HepG2 (cell line): ENCODE measurements around the gene LMOD3. TPM values are rescaled to one million over a fixed set of nuclear protein-coding genes. Genes with fewer than 3 reads are reported as not detected.

Experiments used
- ATAC-seq: fragments of 200-7000 bp; cut with Tn5 transposase; 3 replicates; pipeline ENCODE4 v1.9.1; 2020; ENCODE audit warnings: mild to moderate bottlenecking, moderate library complexity
- BruUV-seq: library from RNA; stranded (reverse); fragments of 400-500 nt; replicated peaks from 2 replicates; lab custom pipeline; 2021; lab: Mats Ljungman, UMichigan
- CTCF ChIA-PET: fragments of 300-600 bp; formaldehyde crosslinking; extraction: SDS; loops from one replicate; lab custom pipeline; 2021; ENCODE audit warnings: low total read pairs, inconsistent platforms, low intra/inter-chr PET ratio; lab: Yijun Ruan, JAX
- POLR2A ChIA-PET: fragments of 350-600 bp; sonication (Branson Sonifier 250); formaldehyde crosslinking; loops from one replicate; lab custom pipeline; 2020; ENCODE audit warnings: antibody characterized with exemption, inconsistent platforms; lab: Yijun Ruan, JAX
- DNase-seq: peaks from one replicate; pipeline ENCODE4 v3.0.0-alpha.2; 2015; ENCODE audit warnings: low spot score
- FAIRE-seq: peaks from 3 replicates; lab custom pipeline; 2011; peaks lifted over from hg19 to GRCh38; lab: Jason Lieb, UNC
- H2AFZ ChIP-seq: one replicate; pipeline ENCODE4 v1.6.1; 2011; ENCODE audit warnings: low read length, inconsistent platforms
- H3K27ac ChIP-seq: fragments of 300-600 bp; 3 replicates; pipeline ENCODE4 v1.8.0; 2011; ENCODE audit warnings: mixed run types, mild to moderate bottlenecking, mixed read lengths, low read length, inconsistent platforms; ENCODE audit not compliant: insufficient read depth; ENCODE audit errors: extremely low read length
- H3K27me3 ChIP-seq, 2 experiments: fragments of 200-600 bp in 1 of 2; 2 replicates in 1 of 2; 3 replicates in 1 of 2; pipeline versions ENCODE4 v1.6.0 to v1.8.0; 2011; ENCODE audit warnings: low read length in 2 of 2, mild to moderate bottlenecking in 2 of 2, moderate library complexity in 2 of 2, inconsistent platforms in 1 of 2; ENCODE audit not compliant: insufficient read depth in 2 of 2, control insufficient read depth in 1 of 2
- H3K36me3 ChIP-seq, 2 experiments: fragments of 200-600 bp in 1 of 2; replicated peaks in 1 of 2; 2 replicates in 1 of 2; 3 replicates in 1 of 2; pipeline versions ENCODE4 v1.5.1 to v1.8.0; 2011; ENCODE audit warnings: low read length in 2 of 2, inconsistent platforms in 1 of 2; ENCODE audit not compliant: insufficient read depth in 2 of 2, control insufficient read depth in 1 of 2
- H3K4me1 ChIP-seq: 2 replicates; pipeline ENCODE4 v1.5.1; 2012; ENCODE audit warnings: low read length, inconsistent platforms; ENCODE audit not compliant: insufficient read depth
- H3K4me2 ChIP-seq: 2 replicates; pipeline ENCODE4 v1.6.0; 2011; ENCODE audit warnings: low read depth, low read length, inconsistent platforms
- H3K4me3 ChIP-seq, 3 experiments: fragments of 200-600 bp in 1 of 3; sonication (generic), shearing (Covaris generic) in 1 of 3; replicated peaks in 1 of 3; 2 replicates each; pipeline ENCODE4 v1.5.1; 2011 to 2016; ENCODE audit warnings: low read length in 3 of 3, inconsistent platforms in 2 of 3, low read depth in 2 of 3, mild to moderate bottlenecking in 2 of 3, control low read depth in 1 of 3, mixed read lengths in 1 of 3; ENCODE audit not compliant: insufficient read depth in 1 of 3
- H3K79me2 ChIP-seq: one replicate; pipeline ENCODE4 v1.6.1; 2011; ENCODE audit warnings: low read length, inconsistent platforms; ENCODE audit not compliant: insufficient read depth
- H3K9ac ChIP-seq: 2 replicates; pipeline ENCODE4 v1.6.0; 2011; ENCODE audit warnings: mild to moderate bottlenecking, low read depth, low read length, inconsistent platforms; ENCODE audit not compliant: insufficient read depth
- H3K9me3 ChIP-seq: 2 replicates; pipeline ENCODE4 v1.5.1; 2012; ENCODE audit warnings: mild to moderate bottlenecking, low read length
- H4K20me1 ChIP-seq: 2 replicates; pipeline ENCODE4 v1.6.0; 2011; ENCODE audit warnings: inconsistent platforms, mild to moderate bottlenecking, low read length, moderate library complexity; ENCODE audit not compliant: insufficient read depth
- BCL6 ChIP-seq: IDR thresholded peaks from 2 replicates; pipeline ENCODE4 v1.6.1; 2016; ENCODE audit warnings: missing genetic modification reagents, missing compliant biosample characterization
- CBX2 ChIP-seq, 2 experiments: fragments of 200-600 bp in 1 of 2; sonication (generic); formaldehyde crosslinking in 1 of 2; IDR thresholded peaks; 2 replicates each; pipeline versions ENCODE4 v1.7.0 to v1.8.1; 2018 to 2022; ENCODE audit warnings: low read depth in 2 of 2, low read length in 1 of 2, mild to moderate bottlenecking in 1 of 2, missing genetic modification reagents in 1 of 2
- EHMT2 ChIP-seq: fragments of 200-600 bp; sonication (generic); IDR thresholded peaks from 2 replicates; pipeline ENCODE4 v1.7.0; 2017; ENCODE audit warnings: antibody characterized with exemption, low read depth, low read length, borderline replicate concordance
- HDAC6 ChIP-seq: fragments of 200-600 bp; sonication (generic); IDR thresholded peaks from 2 replicates; pipeline ENCODE4 v1.7.0; 2017; ENCODE audit warnings: mild to moderate bottlenecking, antibody characterized with exemption, low read length, low read depth
- KLF9 ChIP-seq: IDR thresholded peaks from 2 replicates; pipeline ENCODE4 v1.6.1; 2016; ENCODE audit warnings: low read depth
- NFIC ChIP-seq: IDR thresholded peaks from 2 replicates; pipeline ENCODE4 v1.6.1; 2012; ENCODE audit warnings: mild to moderate bottlenecking, low read length, inconsistent platforms
- NFKB2 ChIP-seq: sonication (generic); formaldehyde crosslinking; IDR thresholded peaks from 2 replicates; pipeline ENCODE4 v1.4.0; 2020; ENCODE audit warnings: missing genetic modification reagents, borderline replicate concordance
- NR2C2 ChIP-seq: sonication (generic); formaldehyde crosslinking; IDR thresholded peaks from 2 replicates; pipeline ENCODE4 v1.4.0; 2020; ENCODE audit warnings: missing genetic modification reagents, mild to moderate bottlenecking, moderate library complexity, borderline replicate concordance
- NR2F2 ChIP-seq: IDR thresholded peaks from 2 replicates; pipeline ENCODE4 v1.6.1; 2012; ENCODE audit warnings: low read depth, inconsistent platforms, borderline replicate concordance
- TOPORS ChIP-seq: sonication (generic); formaldehyde crosslinking; IDR thresholded peaks from 2 replicates; pipeline ENCODE4 v1.8.0; 2023; ENCODE audit warnings: mild to moderate bottlenecking, missing genetic modification reagents
- U2AF1 ChIP-seq: fragments of 200-400 bp; formaldehyde crosslinking; optimal IDR thresholded peaks from 2 replicates; pipeline ENCODE3; 2017; ENCODE audit warnings: mild to moderate bottlenecking, low read depth, low read length
- ZNF138 ChIP-seq: sonication (generic); formaldehyde crosslinking; IDR thresholded peaks from 2 replicates; pipeline ENCODE4 v1.5.0; 2020; ENCODE audit warnings: mild to moderate bottlenecking, low read depth, missing genetic modification reagents
- ZNF343 ChIP-seq: sonication (generic); formaldehyde crosslinking; IDR thresholded peaks from 2 replicates; pipeline ENCODE4 v1.4.0; 2020; ENCODE audit warnings: mild to moderate bottlenecking, missing genetic modification reagents
- ZNF367 ChIP-seq: sonication (generic); formaldehyde crosslinking; IDR thresholded peaks from 2 replicates; pipeline ENCODE4 v1.4.0; 2020; ENCODE audit warnings: missing genetic modification reagents, borderline replicate concordance
- ZNF383 ChIP-seq: sonication (generic); formaldehyde crosslinking; IDR thresholded peaks from 2 replicates; pipeline ENCODE4 v1.4.0; 2020; ENCODE audit warnings: missing genetic modification reagents, mild to moderate bottlenecking, borderline replicate concordance
- WGBS: methylation state at CpG from one replicate; pipeline ENCODE4 v1.1.6; 2017; ENCODE audit warnings: low lambda C conversion rate; 5-methylcytosine and 5-hydroxymethylcytosine counted together
- in situ Hi-C: cut with HindIII; loops from 2 replicates; pipeline ENCODE4 v1.10.0; 2017; ENCODE audit warnings: low pct_unique_long_range_greater_than_20kb; ENCODE audit not compliant: extremely low pct_ligation_motif_present
- intact Hi-C: fragments of 100-400 bp; cut with micrococcal nuclease; formaldehyde crosslinking; loops from one replicate; pipeline ENCODE4 v1.10.0; 2022; ENCODE audit not compliant: unreplicated experiment
- polyA plus RNA-seq, 8 experiments: library from polyadenylated mRNA; depleted of rRNA in 3 of 8; stranded (reverse) in 7 of 8; unstranded in 1 of 8; fragments of >200 nt; fragmentation: Illumina TruSeq in 4 of 8; extraction: Trizol in 4 of 8; gene quantifications; 2 replicates each; pipeline versions ENCODE4 v1.2.1 to v1.2.3, GENCODE V29; 2011 to 2016; ENCODE audit warnings: low read depth in 4 of 8, missing spikeins in 1 of 8, mixed read lengths in 1 of 8; ENCODE audit not compliant: insufficient read depth in 1 of 8
- total RNA-seq, 5 experiments: library from RNA; depleted of rRNA; stranded (reverse); fragments of >200 nt; fragmentation: Illumina TruSeq; extraction: Trizol; gene quantifications; 2 replicates each; pipeline ENCODE4 v1.2.3, GENCODE V29; 2016; ENCODE audit warnings: low read depth in 1 of 5
- TF ChIP-seq, protein P1 (sequence below): sonication (generic); formaldehyde crosslinking; IDR thresholded peaks from 2 replicates; pipeline ENCODE4 v1.4.0; 2020; ENCODE audit warnings: missing genetic modification reagents, borderline replicate concordance
- TF ChIP-seq, protein P2 (sequence below): sonication (generic); formaldehyde crosslinking; IDR thresholded peaks from 2 replicates; pipeline ENCODE4 v1.5.0; 2020; ENCODE audit warnings: missing genetic modification reagents
- TF ChIP-seq, protein P3 (sequence below): sonication (generic); formaldehyde crosslinking; IDR thresholded peaks from 2 replicates; pipeline ENCODE4 v1.9.0; 2021; ENCODE audit warnings: missing genetic modification reagents, mild to moderate bottlenecking, borderline replicate concordance

Gene LMOD3
- total and polyA plus RNA-seq, 2 of the 13 experiments (the other 11 are each of a cell fraction or from before 2014, with no cell fraction given): not detected

DNA sequence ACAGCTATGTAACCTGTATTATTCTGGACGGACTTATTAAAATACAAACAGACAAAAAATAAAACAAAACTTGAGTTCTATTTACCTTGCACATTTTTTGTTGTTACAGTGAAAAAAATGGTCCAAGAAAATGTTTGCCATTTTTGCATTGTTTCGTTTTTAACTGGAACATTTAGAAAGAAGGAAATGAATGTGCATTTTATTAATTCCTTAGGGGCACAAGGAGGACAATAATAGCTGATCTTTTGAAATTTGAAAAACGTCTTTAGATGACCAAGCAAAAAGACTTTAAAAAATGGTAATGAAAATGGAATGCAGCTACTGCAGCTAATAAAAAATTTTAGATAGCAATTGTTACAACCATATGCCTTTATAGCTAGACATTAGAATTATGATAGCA is 17.1 kb downstream of the LMOD3 start (continued):
- TF ChIP-seq NFIC: no peak
- no peak for TF ChIP-seq ZNF138 (CRISPR knock-in tag)
- TF ChIP-seq NFKB2 (CRISPR knock-in tag): no peak
- TF ChIP-seq, protein P1, sequence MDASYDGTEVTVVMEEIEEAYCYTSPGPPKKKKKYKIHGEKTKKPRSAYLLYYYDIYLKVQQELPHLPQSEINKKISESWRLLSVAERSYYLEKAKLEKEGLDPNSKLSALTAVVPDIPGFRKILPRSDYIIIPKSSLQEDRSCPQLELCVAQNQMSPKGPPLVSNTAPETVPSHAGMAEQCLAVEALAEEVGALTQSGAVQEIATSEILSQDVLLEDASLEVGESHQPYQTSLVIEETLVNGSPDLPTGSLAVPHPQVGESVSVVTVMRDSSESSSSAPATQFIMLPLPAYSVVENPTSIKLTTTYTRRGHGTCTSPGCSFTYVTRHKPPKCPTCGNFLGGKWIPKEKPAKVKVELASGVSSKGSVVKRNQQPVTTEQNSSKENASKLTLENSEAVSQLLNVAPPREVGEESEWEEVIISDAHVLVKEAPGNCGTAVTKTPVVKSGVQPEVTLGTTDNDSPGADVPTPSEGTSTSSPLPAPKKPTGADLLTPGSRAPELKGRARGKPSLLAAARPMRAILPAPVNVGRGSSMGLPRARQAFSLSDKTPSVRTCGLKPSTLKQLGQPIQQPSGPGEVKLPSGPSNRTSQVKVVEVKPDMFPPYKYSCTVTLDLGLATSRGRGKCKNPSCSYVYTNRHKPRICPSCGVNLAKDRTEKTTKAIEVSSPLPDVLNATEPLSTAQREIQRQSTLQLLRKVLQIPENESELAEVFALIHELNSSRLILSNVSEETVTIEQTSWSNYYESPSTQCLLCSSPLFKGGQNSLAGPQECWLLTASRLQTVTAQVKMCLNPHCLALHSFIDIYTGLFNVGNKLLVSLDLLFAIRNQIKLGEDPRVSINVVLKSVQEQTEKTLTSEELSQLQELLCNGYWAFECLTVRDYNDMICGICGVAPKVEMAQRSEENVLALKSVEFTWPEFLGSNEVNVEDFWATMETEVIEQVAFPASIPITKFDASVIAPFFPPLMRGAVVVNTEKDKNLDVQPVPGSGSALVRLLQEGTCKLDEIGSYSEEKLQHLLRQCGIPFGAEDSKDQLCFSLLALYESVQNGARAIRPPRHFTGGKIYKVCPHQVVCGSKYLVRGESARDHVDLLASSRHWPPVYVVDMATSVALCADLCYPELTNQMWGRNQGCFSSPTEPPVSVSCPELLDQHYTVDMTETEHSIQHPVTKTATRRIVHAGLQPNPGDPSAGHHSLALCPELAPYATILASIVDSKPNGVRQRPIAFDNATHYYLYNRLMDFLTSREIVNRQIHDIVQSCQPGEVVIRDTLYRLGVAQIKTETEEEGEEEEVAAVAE (CRISPR knock-in tag): no peak
- TF ChIP-seq EHMT2: no peak

- FAIRE-seq: no peak
- H4K20me1 ChIP-seq: no peaks in the 10 kb centered on the region
- H3K27me3 ChIP-seq: no peaks in the 10 kb centered on the region
- DNase-seq: no peak
- no peaks in the 10 kb centered on the region for H3K79me2 ChIP-seq
- H3K4me3 ChIP-seq: no peak overlapping the region
- no peak overlapping the region for H3K9ac ChIP-seq
- ChIA-PET CTCF (no interaction called here), POLR2A (no interaction called here)
- BruUV-seq: TSS peak; percentile 50
- in situ Hi-C loops (loop anchor here (25.0 kb wide), 1 partner anchor 558 kb away; no protein-coding TSS in a partner anchor), intact Hi-C loops (no loop called here)
- H3K4me1 ChIP-seq: no peaks in the 10 kb centered on the region
- TF ChIP-seq ZNF343 (CRISPR knock-in tag): no peak
- TF ChIP-seq HDAC6: no peak
- no peak for TF ChIP-seq BCL6 (CRISPR knock-in tag)
- TF ChIP-seq CBX2 (IDR thresholded peaks at IDR 0.05; ENCODE audit: low read depth, low read length): no peak
- TF ChIP-seq CBX2 (CRISPR knock-in tag; IDR thresholded peaks at IDR 0.05; ENCODE audit: low read depth): no peak
- TF ChIP-seq, protein P2, sequence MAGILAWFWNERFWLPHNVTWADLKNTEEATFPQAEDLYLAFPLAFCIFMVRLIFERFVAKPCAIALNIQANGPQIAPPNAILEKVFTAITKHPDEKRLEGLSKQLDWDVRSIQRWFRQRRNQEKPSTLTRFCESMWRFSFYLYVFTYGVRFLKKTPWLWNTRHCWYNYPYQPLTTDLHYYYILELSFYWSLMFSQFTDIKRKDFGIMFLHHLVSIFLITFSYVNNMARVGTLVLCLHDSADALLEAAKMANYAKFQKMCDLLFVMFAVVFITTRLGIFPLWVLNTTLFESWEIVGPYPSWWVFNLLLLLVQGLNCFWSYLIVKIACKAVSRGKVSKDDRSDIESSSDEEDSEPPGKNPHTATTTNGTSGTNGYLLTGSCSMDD (CRISPR knock-in tag): no peak
- TF ChIP-seq KLF9 (CRISPR knock-in tag): no peak
- no peak for TF ChIP-seq ZNF383 (CRISPR knock-in tag)
- TF ChIP-seq, protein P3, sequence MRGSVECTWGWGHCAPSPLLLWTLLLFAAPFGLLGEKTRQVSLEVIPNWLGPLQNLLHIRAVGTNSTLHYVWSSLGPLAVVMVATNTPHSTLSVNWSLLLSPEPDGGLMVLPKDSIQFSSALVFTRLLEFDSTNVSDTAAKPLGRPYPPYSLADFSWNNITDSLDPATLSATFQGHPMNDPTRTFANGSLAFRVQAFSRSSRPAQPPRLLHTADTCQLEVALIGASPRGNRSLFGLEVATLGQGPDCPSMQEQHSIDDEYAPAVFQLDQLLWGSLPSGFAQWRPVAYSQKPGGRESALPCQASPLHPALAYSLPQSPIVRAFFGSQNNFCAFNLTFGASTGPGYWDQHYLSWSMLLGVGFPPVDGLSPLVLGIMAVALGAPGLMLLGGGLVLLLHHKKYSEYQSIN: no peak
- no peak for TF ChIP-seq NR2C2 (CRISPR knock-in tag)
- no peak for TF ChIP-seq NR2F2
- TF ChIP-seq TOPORS: no peak
- TF ChIP-seq ZNF367 (CRISPR knock-in tag): no peak
- no peak for TF ChIP-seq U2AF1
- WGBS: 97% methylated on average over 8 of the region's 8 CpGs
- H3K36me3 ChIP-seq: peaks cover 2 to 19% of the 10 kb centered on the region in 2 experiments; a peak in 3 of 5 replicates
- ATAC-seq: no peak
- no peak overlapping the region for H2AFZ ChIP-seq
- no peak overlapping the region for H3K4me2 ChIP-seq
- H3K9me3 ChIP-seq: no peaks in the 10 kb centered on the region
- no peak overlapping the region for H3K27ac ChIP-seq
These were observed 17.8 kb downstream of the LMOD3 start for GRCh38 chr3:69104586-69104985.
